ENCODE measurements around the gene RANBP1. TPM values are rescaled to one million over a fixed set of nuclear protein-coding genes. Genes with fewer than 3 reads are reported as not detected.
A peak's percentile ranks its signal among the peaks of the same experiment; 100 is the strongest.

Gene RANBP1
- total RNA-seq, 1 experiment from 2014 or later = 365 TPM

DNA sequence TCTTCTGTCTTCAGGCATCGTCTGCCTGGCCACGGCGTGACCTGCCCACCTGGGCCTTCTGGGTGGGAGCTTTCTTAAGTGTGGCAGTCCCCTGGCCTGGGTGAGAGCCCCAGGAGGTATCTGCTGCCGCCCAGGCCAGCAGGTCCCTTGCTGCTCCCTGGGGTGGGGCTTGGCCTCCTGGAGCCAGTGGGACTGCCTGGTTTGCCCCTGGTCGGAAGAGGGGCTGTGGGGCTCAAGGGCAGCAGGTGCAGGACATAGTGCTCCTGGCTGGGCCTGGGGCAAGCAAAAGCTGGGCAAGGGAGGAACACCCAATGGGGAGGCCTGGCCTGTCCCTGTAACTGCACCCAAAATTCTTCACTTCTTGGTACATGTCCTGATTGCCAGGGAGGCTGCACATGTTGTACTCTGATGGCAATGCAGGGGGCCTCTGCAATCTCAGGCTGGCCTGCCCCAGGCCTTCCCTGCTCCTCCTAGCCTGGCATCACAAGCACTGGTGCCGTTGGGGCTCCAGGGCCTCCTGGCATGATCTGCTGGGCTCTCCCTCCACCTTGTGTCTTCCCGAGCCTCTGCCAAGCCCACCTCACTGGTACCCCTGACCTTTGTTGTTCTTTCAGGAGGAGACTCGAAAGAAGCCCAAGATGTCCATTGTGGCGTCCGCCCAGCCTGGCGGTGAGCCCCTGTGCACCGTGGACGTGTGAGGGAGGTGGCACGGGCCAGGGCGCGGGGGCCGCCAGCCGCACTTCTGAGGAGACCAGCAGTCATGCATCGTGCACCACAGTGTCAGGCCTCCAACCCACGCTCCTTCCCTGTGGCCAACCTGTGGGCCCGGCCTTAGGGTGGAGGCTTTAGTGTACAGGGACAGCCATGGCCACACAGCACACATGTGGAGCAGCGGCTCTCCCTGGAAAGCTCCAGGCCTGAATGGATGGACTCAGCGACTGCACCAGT, 6.2 kb upstream of the RANBP1 start:
- no peak overlapping the region for H3K27ac Mint-ChIP-seq (ENCODE audit: unreplicated experiment)
- CTCF ChIA-PET = interaction anchor here (0.6 kb wide), 2 partner anchors 40 to 451 kb away, joined by 4 to 7 read pairs; no protein-coding TSS in a partner anchor
- H3K27me3 Mint-ChIP-seq (ENCODE audit: insufficient read depth, unreplicated experiment) = no peaks in the 10 kb centered on the region
- Histone ChIP-seq H3K9me3 (no peaks in the 10 kb centered on the region), H3K27me3 (replicated peaks; ENCODE audit: control insufficient read depth, insufficient read depth, low read length) (no peaks in the 10 kb centered on the region), H3K36me3 (ENCODE audit: control insufficient read depth, insufficient read depth, low read length) (peaks cover 11% of the 10 kb centered on the region), H3K4me1 (no peaks in the 10 kb centered on the region), H3K4me3 (ENCODE audit: low read depth, low read length) (no peak overlapping the region)
- no peaks in the 10 kb centered on the region for H3K9me3 Mint-ChIP-seq (ENCODE audit: unreplicated experiment)
- intact Hi-C loops (cut with micrococcal nuclease; ENCODE audit: unreplicated experiment) = loop anchor here (10.0 kb wide), 1 partner anchor 145 kb away; no protein-coding TSS in a partner anchor
- no peak overlapping the region for H3K4me3 Mint-ChIP-seq (ENCODE audit: unreplicated experiment)
- DNase-seq = peak in 1 of 2 experiments; percentile 28
- no peaks in the 10 kb centered on the region for H3K4me1 Mint-ChIP-seq (ENCODE audit: low read depth, unreplicated experiment)
- POLR2A ChIA-PET = no interaction called here
- TF ChIP-seq CTCF (IDR thresholded peaks at IDR 0.05; ENCODE audit: insufficient read depth in 1 of 2, low read depth in 1 of 2, low read length in 1 of 2, severe bottlenecking in 1 of 2, unreplicated experiment in 1 of 2) = no peak
- peaks cover 90% of the 10 kb centered on the region for H3K36me3 Mint-ChIP-seq (ENCODE audit: insufficient read depth, unreplicated experiment)
- BruUV-seq (replicated peaks) = no TSS peak

- Mint-ChIP-seq H3K27me3 (ENCODE audit: insufficient read depth, unreplicated experiment) (no peaks in the 10 kb centered on the region), H3K4me1 (ENCODE audit: low read depth, unreplicated experiment) (peaks cover 5% of the 10 kb centered on the region), H3K27ac (ENCODE audit: unreplicated experiment) (no peak overlapping the region), H3K36me3 (ENCODE audit: insufficient read depth, unreplicated experiment) (peaks cover 92% of the 10 kb centered on the region), H3K9me3 (ENCODE audit: unreplicated experiment) (no peaks in the 10 kb centered on the region), H3K4me3 (ENCODE audit: unreplicated experiment) (no peak overlapping the region)
- no peak for DNase-seq
- CTCF ChIA-PET = interaction anchor here (0.6 to 0.7 kb wide), 3 partner anchors 18 to 450 kb away, joined by 3 to 7 read pairs (median 4); no protein-coding TSS in a partner anchor
- TF ChIP-seq CTCF (IDR thresholded peaks at IDR 0.05; ENCODE audit: insufficient read depth in 1 of 2, low read depth in 1 of 2, low read length in 1 of 2, severe bottlenecking in 1 of 2, unreplicated experiment in 1 of 2) = no peak
- Histone ChIP-seq H3K27me3 (replicated peaks; ENCODE audit: control insufficient read depth, insufficient read depth, low read length) (no peaks in the 10 kb centered on the region), H3K4me1 (no peaks in the 10 kb centered on the region), H3K4me3 (ENCODE audit: low read depth, low read length) (no peak overlapping the region), H3K9me3 (no peaks in the 10 kb centered on the region), H3K36me3 (ENCODE audit: control insufficient read depth, insufficient read depth, low read length) (peaks cover 8% of the 10 kb centered on the region)
- POLR2A ChIA-PET = no interaction called here
- intact Hi-C loops (cut with micrococcal nuclease; ENCODE audit: unreplicated experiment) = loop anchor here (10.0 kb wide), 1 partner anchor 146 kb away; no protein-coding TSS in a partner anchor
- BruUV-seq (replicated peaks) = TSS peak; percentile 33
Observed at GRCh38 chr22:20110359-20110985, 5.4 kb upstream of the RANBP1 start.

DNA sequence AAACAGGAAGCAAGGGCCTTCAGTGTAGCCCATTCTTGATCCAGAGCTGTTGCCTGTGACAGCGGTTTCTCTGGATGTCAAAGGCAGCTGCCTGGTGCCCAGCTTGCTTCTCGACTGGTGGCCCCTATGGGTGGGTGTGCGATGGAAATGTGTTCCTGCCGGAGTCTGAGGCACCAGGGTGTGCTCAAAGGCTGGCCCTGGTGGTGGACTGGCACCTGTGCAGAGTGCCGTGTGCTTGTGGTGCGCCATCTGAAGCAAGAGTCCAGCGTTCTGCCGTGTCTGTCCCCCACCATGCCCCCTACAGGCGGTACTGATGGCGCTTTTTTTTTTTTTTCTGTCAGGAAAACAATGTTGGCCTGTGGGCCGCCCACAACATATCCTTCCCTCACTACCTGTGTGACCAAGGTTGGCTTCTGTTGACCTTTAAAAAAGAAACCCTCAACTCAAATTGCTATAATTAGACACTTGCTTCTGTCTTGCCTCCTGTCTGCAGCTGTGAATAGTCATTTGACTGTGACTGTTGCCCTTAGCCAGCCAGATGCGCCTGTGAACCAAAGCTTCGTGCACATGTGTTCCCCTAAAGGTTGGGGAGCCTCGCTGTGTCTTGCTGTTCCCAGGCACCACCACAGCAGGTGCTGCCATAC, 4.7 kb upstream of the RANBP1 start:
- DNase-seq = peak; percentile 40 to 58
- peaks cover 95% of the 10 kb centered on the region for H3K36me3 Mint-ChIP-seq (ENCODE audit: insufficient read depth, unreplicated experiment)
- no peak overlapping the region for H3K4me3 ChIP-seq (ENCODE audit: low read depth, low read length)
- CTCF ChIA-PET = interaction anchor here (0.6 to 0.7 kb wide), 3 partner anchors 18 to 145 kb away, joined by 3 to 10 read pairs (median 4); no protein-coding TSS in a partner anchor
- POLR2A ChIA-PET = no interaction called here
- H3K27ac Mint-ChIP-seq (ENCODE audit: unreplicated experiment) = no peak overlapping the region
- no peak overlapping the region for H3K4me3 Mint-ChIP-seq (ENCODE audit: unreplicated experiment)
- peaks cover 5% of the 10 kb centered on the region for H3K36me3 ChIP-seq (ENCODE audit: control insufficient read depth, insufficient read depth, low read length)
- BruUV-seq (replicated peaks) = no TSS peak
- no peaks in the 10 kb centered on the region for H3K9me3 ChIP-seq
- peaks cover 6% of the 10 kb centered on the region for H3K4me1 Mint-ChIP-seq (ENCODE audit: low read depth, unreplicated experiment)
- intact Hi-C loops (cut with micrococcal nuclease; ENCODE audit: unreplicated experiment) = loop anchor here (10.0 kb wide), 1 partner anchor 146 kb away; no protein-coding TSS in a partner anchor
- no peaks in the 10 kb centered on the region for H3K27me3 Mint-ChIP-seq (ENCODE audit: insufficient read depth, unreplicated experiment)
- H3K27me3 ChIP-seq (replicated peaks; ENCODE audit: control insufficient read depth, insufficient read depth, low read length) = no peaks in the 10 kb centered on the region
- peak; percentile 30 to 38 for TF ChIP-seq CTCF (IDR thresholded peaks at IDR 0.05; ENCODE audit: insufficient read depth in 1 of 2, low read depth in 1 of 2, low read length in 1 of 2, severe bottlenecking in 1 of 2, unreplicated experiment in 1 of 2)
- no peaks in the 10 kb centered on the region for H3K9me3 Mint-ChIP-seq (ENCODE audit: unreplicated experiment)
- 0 out of 2 replicates have a peak, but pooled peaks cover 3% of the 10 kb centered on the region for H3K4me1 ChIP-seq
